ENCODE results near the gene AQP3. TPM values are rescaled to one million over a fixed set of nuclear protein-coding genes. Genes with fewer than 3 reads are reported as not detected.

AQP3 gene
- total RNA-seq, 2 experiments from 2014 or later = 16.0 to 30.6 TPM

DNA sequence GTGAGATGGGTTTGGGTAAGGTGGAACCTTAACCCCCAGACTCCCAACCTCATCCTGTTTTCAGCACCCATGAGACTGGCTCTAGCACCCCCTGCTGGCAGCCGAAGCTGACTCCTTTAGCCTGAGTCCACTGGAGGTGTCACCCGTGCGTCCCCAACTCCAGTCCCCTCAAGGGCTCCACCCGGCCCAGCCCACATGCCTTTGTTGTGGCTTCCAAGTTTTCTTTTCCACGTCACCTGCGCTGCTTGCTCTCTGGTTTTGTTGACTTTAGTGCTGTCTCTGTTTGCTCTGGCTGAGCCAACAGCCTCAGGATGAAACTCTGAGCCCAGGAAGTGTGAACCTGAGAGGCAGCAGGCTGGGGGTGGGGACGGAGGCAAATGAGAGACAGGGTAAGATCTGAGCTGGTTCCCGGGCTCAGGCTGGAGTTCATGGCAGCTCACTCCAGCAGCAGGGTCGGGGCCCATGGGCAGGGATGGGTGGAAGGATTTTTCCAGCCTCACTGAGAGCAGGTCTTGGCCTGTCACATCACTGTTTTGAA is 31.8 kb downstream of the AQP3 start:
- H3K9me2 ChIP-seq (ENCODE audit: insufficient read depth, low read length) = no peaks in the 10 kb centered on the region
- H3K36me3 ChIP-seq (ENCODE audit: insufficient read depth, low read length) = no peaks in the 10 kb centered on the region
- DNase-seq (ENCODE audit: low spot score) = peak; percentile 81
- H3K4me2 ChIP-seq (ENCODE audit: low read length) = peak overlapping the region; percentile 42
- H4K20me1 ChIP-seq (ENCODE audit: insufficient read depth, low read length) = no peaks in the 10 kb centered on the region
- H2AFZ ChIP-seq (ENCODE audit: low read length) = peak overlapping the region; percentile 85
- TF ChIP-seq, protein P1, sequence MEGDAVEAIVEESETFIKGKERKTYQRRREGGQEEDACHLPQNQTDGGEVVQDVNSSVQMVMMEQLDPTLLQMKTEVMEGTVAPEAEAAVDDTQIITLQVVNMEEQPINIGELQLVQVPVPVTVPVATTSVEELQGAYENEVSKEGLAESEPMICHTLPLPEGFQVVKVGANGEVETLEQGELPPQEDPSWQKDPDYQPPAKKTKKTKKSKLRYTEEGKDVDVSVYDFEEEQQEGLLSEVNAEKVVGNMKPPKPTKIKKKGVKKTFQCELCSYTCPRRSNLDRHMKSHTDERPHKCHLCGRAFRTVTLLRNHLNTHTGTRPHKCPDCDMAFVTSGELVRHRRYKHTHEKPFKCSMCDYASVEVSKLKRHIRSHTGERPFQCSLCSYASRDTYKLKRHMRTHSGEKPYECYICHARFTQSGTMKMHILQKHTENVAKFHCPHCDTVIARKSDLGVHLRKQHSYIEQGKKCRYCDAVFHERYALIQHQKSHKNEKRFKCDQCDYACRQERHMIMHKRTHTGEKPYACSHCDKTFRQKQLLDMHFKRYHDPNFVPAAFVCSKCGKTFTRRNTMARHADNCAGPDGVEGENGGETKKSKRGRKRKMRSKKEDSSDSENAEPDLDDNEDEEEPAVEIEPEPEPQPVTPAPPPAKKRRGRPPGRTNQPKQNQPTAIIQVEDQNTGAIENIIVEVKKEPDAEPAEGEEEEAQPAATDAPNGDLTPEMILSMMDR (conservative IDR thresholded peaks at IDR 0.05; ENCODE audit: low read length) = peak; percentile 93
- TF ChIP-seq EZH2phosphoT487 (IDR thresholded peaks at IDR 0.05; ENCODE audit: borderline replicate concordance, low read depth, low read length) = no peak
- peaks cover 14% of the 10 kb centered on the region for H3K4me1 ChIP-seq (ENCODE audit: insufficient read depth, low read length, poor library complexity, severe bottlenecking)
- H3K4me3 ChIP-seq (ENCODE audit: low read depth, low read length, poor library complexity, severe bottlenecking) = no peak overlapping the region
- no peaks in the 10 kb centered on the region for H3K79me2 ChIP-seq (ENCODE audit: insufficient read depth, low read depth, low read length)
- no peak overlapping the region for H3K27ac ChIP-seq (ENCODE audit: low read depth, low read length, poor library complexity, severe bottlenecking)
- intact Hi-C loops (cut with micrococcal nuclease; ENCODE audit: unreplicated experiment) = loop anchor here (1.0 to 5.0 kb wide), 3 partner anchors 37 to 128 kb away; no protein-coding TSS in a partner anchor
- CTCF ChIA-PET (ENCODE audit: unreplicated experiment) = interaction anchor here (1.0 to 2.4 kb wide), 4 partner anchors 15 to 58 kb away, joined by 3 to 17 read pairs (median 4); partner anchors contain the start of gene NOL6
- POLR2A ChIA-PET = interaction anchor here (0.9 to 1.5 kb wide), 4 partner anchors 26 to 89 kb away, joined by 3 to 5 read pairs (median 3); partner anchors contain the start of gene NOL6
- no TSS peak for BruUV-seq (replicated peaks)
- no peaks in the 10 kb centered on the region for H3K9me3 ChIP-seq (ENCODE audit: low read length)

DNA sequence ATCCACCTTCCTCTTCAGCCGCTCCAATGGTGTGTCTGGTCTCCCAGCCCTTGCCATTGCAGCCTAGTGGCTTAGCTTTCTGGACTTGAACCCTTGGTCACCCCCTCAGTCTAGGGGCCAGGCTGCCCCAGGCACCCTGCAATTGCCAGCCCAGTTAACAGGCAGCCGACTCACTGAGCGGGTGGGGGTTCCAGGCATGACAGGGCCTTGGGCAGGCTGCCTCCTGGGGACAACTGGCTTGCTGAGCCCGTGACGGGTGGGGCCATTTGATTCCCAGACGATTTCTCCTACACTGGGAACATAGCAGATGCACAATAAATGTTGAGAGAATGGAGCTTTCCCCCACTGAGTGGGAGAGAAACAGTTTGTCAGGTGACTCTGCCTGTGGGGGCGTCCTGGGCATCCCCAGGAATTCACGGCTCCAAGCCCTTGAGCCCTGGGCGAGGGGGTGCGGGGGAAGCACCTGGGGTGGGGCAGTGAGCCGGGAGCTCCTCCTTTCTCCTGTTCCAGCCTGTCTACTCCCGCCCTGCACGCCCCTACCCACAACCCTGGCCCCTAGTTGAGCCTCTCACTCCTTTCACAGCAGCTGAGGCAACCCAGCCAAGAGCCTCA is 32.4 kb downstream of the AQP3 start:
- H3K9me2 ChIP-seq (ENCODE audit: insufficient read depth, low read length) = no peaks in the 10 kb centered on the region
- DNase-seq (ENCODE audit: low spot score) = no peak
- TF ChIP-seq, protein P1 (conservative IDR thresholded peaks at IDR 0.05; ENCODE audit: low read length) = no peak
- no peak for TF ChIP-seq EZH2phosphoT487 (IDR thresholded peaks at IDR 0.05; ENCODE audit: borderline replicate concordance, low read depth, low read length)
- ChIA-PET POLR2A (interaction anchor here (0.9 to 1.5 kb wide), 4 partner anchors 27 to 89 kb away, joined by 3 to 5 read pairs (median 3); partner anchors contain the start of gene NOL6), CTCF (ENCODE audit: unreplicated experiment) (interaction anchor here (1.6 to 2.4 kb wide), 2 partner anchors 38 to 59 kb away, joined by 4 to 17 read pairs; partner anchors contain the start of gene NOL6)
- peaks cover 14% of the 10 kb centered on the region for H3K4me1 ChIP-seq (ENCODE audit: insufficient read depth, low read length, poor library complexity, severe bottlenecking)
- H3K4me2 ChIP-seq (ENCODE audit: low read length) = 0 out of 2 replicates have a peak overlapping the region, but pooled peaks have one; percentile 42
- no peaks in the 10 kb centered on the region for H3K79me2 ChIP-seq (ENCODE audit: insufficient read depth, low read depth, low read length)
- H2AFZ ChIP-seq (ENCODE audit: low read length) = peak overlapping the region; percentile 85; the same call in 1 of the 2 replicates
- no peak overlapping the region for H3K4me3 ChIP-seq (ENCODE audit: low read depth, low read length, poor library complexity, severe bottlenecking)
- no peaks in the 10 kb centered on the region for H3K9me3 ChIP-seq (ENCODE audit: low read length)
- intact Hi-C loops (cut with micrococcal nuclease; ENCODE audit: unreplicated experiment) = loop anchor here (1.0 to 5.0 kb wide), 3 partner anchors 38 to 128 kb away; no protein-coding TSS in a partner anchor
- no peak overlapping the region for H3K27ac ChIP-seq (ENCODE audit: low read depth, low read length, poor library complexity, severe bottlenecking)
- BruUV-seq (replicated peaks) = no TSS peak
- no peaks in the 10 kb centered on the region for H4K20me1 ChIP-seq (ENCODE audit: insufficient read depth, low read length)
- no peaks in the 10 kb centered on the region for H3K36me3 ChIP-seq (ENCODE audit: insufficient read depth, low read length)

Data from OCI-LY7 (cell line).